ENCODE measurements around the gene SCAP. TPM values are rescaled to one million over a fixed set of nuclear protein-coding genes. Genes with fewer than 3 reads are reported as not detected.

Gene SCAP
- total RNA-seq, 1 experiment from 2014 or later = 67.6 TPM

- no peak for TF ChIP-seq ZNF274 (IDR thresholded peaks at IDR 0.05; ENCODE audit: low read depth, low read length)
- no peak for TF ChIP-seq YY1 (IDR thresholded peaks at IDR 0.05; ENCODE audit: extremely low read depth, insufficient replicate concordance, low read depth, low read length)
- TF ChIP-seq POLR2AphosphoS5 (IDR thresholded peaks at IDR 0.05; ENCODE audit: low read depth, low read length) = no peak
- no peak for TF ChIP-seq EGR1 (IDR thresholded peaks at IDR 0.05; ENCODE audit: low read depth)
Measured at GRCh38 chr3:47443611-47443995, 32.1 kb downstream of the SCAP start (continued).

GRCh38 chr3:47441796-47442551 is 33.8 kb downstream of the SCAP start:
- no peak overlapping the region for H2AFZ ChIP-seq (ENCODE audit: low read depth, low read length, poor library complexity, severe bottlenecking)
- peaks cover 8 to 9% of the 10 kb centered on the region in 2 experiments; a peak in 2 of 4 replicates for H3K36me3 ChIP-seq (ENCODE audit: control insufficient read depth in 1 of 2, insufficient read depth in 2 of 2, low read length in 2 of 2)
- no peak overlapping the region for H3K27ac ChIP-seq (ENCODE audit: low read depth, low read length)
- intact Hi-C loops (cut with micrococcal nuclease) = no loop called here
- no peak overlapping the region for H3K9ac ChIP-seq (ENCODE audit: low read length)
- ChIA-PET RAD21 (ENCODE audit: low non-redundant PET in 1 of 2, low total read pairs in 2 of 2, uncharacterized antibody in 2 of 2, unreplicated experiment in 2 of 2) (no interaction called here), POLR2A (no interaction called here), CTCF (no interaction called here)
- H3K4me1 ChIP-seq (ENCODE audit: control insufficient read depth in 1 of 2, insufficient read depth in 2 of 2, low read length in 2 of 2) = peaks cover 9 to 17% of the 10 kb centered on the region in 2 experiments
- H3K9me3 ChIP-seq (ENCODE audit: control insufficient read depth in 1 of 2, insufficient read depth in 1 of 2, low read depth in 1 of 2, low read length in 2 of 2) = no peaks in the 10 kb centered on the region
- no peak for ATAC-seq
- TF ChIP-seq POLR2AphosphoS5 (IDR thresholded peaks at IDR 0.05; ENCODE audit: low read depth, low read length) (no peak), EZH2phosphoT487 (IDR thresholded peaks at IDR 0.05; ENCODE audit: borderline replicate concordance) (no peak), EGR1 (IDR thresholded peaks at IDR 0.05; ENCODE audit: low read depth) (no peak), CBX3 (IDR thresholded peaks at IDR 0.05; ENCODE audit: low read depth) (no peak), SRF (IDR thresholded peaks at IDR 0.05; ENCODE audit: low read depth) (no peak), ELF1 (IDR thresholded peaks at IDR 0.05; ENCODE audit: borderline replicate concordance, low read depth) (no peak)
- TSS peak; percentile 27 for BruUV-seq (replicated peaks)
- H3K9me2 ChIP-seq (ENCODE audit: insufficient read depth) = no peaks in the 10 kb centered on the region
- H3K4me3 ChIP-seq (replicated peaks in 1 of 2; ENCODE audit: low read depth in 1 of 2, low read length in 2 of 2) = no peak overlapping the region
- no peak overlapping the region for H3K4me2 ChIP-seq (ENCODE audit: low read length)
- no peaks in the 10 kb centered on the region for H4K20me1 ChIP-seq (ENCODE audit: insufficient read depth)
- no peaks in the 10 kb centered on the region for H3K27me3 ChIP-seq (ENCODE audit: insufficient read depth, low read length)
- H3K79me2 ChIP-seq (ENCODE audit: insufficient read depth, low read length) = peaks cover 16% of the 10 kb centered on the region; the same call in 1 of the 2 replicates
- DNase-seq (ENCODE audit: low read depth, low spot score) = no peak

Measured in HCT116 (cell line).